HG02571 (cell line): ENCODE data around the gene MUSTN1.

Experiments used
- ATAC-seq: cut with Tn5 transposase; IDR thresholded peaks from one replicate; pipeline ENCODE4 v1.9.1; 2021; ENCODE audit warnings: mild to moderate bottlenecking, moderate library complexity; ENCODE audit not compliant: unreplicated experiment

MUSTN1 gene

DNA sequence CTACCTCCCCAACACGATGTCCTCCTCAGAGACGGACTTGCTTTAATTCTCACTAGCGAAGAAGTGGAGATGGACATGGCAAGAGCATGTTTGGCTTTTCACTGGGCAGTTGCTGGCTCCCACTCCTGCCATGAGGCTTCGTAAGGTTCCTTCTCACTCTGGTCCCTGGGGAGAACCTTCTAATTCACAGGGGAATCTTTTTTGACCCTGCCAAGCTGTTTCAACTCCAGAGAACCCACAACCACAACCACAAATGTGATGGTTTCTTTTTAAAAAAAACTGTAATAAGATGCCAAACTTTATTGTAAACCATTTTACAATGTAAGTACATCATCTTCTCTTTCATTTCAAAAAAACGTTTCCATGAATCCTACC lies 1.6 kb upstream of the MUSTN1 start:
- ATAC-seq = no peak

DNA sequence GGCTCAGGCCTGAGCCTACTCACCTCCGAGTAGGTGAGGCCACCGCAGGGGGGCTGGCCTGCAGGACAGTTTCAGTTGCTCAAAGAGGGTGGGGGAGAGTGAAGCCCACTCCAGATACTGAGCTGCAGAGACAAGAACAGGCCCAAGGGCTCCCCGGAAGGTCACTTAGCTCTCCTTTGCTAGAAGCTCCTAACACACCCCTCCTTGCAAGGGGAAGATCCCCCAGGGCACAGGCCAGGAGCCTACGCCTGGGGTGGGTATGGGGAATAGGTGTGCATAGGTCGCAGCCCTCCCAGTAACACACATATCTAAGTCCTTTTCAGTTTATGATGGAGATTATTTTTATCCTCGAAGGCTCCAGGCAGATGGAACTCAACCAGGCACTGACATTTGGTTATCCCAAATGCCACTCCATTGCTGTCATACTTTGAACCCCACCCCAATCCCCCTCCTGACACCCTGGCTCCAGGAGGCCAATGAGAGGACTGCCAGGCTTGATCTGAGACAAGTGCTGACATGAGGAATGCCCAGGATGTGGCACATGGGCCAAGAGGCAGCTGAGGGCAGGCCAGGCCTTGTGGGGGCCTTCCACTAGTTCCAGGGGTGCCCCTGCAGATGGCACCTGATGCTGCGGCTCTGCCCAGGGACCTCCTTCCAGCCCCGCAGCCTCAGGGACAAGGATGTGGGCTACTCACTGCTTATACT lies 1.1 kb upstream of the MUSTN1 start:
- no peak for ATAC-seq

DNA sequence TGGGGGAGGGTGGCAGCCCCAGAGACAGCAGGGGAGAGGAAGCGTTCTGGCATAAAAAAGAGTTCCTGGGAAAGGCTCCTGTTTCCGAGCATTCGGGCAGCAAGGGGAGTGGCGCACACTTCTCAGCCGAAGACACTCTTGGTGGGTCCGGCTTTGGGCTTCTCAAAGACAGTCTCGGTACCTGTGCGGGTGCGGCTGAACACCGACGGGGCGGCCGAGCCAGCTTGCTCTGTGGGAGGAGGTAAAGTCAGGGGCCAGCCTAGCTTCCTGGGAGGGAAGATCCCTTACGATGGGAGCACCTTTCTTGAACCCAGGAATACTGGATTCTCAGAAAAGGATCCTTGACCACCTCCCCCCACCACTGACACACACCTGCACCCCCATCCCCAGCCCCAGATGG lies 1.6 kb downstream of the MUSTN1 start:
- no peak for ATAC-seq

DNA sequence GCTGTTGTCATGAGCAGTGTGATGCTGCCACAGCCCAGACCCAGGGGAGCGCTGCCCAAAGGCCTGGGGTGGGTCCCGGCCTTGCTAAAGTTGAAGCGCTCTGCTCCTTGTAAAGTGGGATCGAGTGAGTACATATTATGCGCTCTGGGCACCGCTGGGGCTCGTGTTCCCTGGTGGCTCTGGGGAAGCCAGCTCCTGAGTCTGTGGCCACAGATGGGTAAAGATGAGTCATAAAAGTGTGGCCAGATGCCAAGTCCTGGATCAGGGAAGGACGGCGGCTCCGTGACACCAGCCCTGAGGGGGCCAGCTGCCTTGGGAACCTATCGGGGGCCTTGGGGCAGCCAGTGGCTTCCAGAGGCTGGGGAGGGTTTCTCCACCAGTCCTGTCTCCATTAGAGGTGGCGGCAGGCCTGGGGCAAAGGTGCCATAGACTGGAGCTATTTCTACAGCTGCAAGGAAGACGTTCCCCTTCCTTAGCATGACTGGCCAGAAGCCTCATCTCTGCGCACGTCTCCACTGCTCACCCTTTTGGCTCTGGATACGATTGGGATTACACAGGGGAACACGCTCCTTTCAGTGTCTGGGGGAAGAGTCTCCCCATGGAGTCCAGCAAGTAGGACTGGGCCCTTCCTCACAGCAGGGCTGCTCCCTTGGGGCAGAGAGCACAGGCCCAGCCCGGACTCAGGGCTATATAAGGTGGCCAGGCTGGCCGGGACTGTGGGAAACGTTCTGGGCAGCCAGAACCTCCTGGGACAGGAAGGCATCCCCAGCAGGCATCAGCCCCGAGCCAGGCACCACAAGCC lies 3.1 kb downstream of the MUSTN1 start:
- ATAC-seq = no peak

DNA sequence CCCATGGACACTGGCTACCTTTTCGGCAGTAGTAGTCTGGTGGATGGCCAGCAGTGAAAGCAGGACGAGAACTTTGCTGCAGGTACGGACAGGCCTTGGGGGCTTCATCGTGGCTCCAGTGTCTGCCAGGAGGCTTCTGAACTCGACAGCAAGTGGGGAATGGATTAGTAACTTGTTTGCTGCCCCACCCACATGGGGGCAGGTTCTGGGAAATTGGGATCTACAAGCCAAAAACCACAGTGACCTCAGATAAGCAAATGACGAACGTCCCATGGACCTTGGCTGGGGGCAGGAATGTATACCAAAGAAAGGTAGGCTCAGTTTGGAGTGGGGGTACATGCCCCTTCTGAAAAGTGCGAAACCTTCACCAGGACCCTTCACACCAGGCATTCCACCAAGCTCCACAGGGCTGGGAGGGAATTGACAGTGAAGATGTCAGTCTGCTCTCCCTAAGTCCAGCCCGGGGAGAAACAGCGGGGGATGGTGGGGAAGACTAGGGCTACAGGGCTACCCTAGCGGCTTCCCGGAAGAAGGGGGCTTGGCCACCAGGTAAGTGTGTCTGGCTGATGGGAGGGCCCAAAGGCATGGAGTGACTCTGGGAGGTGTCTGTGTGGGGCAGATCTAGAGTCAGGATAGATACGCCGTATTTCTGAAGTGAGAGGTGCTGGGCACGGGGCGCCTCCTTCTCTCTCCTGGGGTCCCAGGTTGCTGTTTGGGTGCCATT lies 4.1 kb downstream of the MUSTN1 start, which contains the start of gene ITIH4:
ITIH4 (minus strand) TSS at position 138 of the 724 bp plus-strand sequence; CDS start at position 108, 30 bp downstream.
- ATAC-seq = no peak

DNA sequence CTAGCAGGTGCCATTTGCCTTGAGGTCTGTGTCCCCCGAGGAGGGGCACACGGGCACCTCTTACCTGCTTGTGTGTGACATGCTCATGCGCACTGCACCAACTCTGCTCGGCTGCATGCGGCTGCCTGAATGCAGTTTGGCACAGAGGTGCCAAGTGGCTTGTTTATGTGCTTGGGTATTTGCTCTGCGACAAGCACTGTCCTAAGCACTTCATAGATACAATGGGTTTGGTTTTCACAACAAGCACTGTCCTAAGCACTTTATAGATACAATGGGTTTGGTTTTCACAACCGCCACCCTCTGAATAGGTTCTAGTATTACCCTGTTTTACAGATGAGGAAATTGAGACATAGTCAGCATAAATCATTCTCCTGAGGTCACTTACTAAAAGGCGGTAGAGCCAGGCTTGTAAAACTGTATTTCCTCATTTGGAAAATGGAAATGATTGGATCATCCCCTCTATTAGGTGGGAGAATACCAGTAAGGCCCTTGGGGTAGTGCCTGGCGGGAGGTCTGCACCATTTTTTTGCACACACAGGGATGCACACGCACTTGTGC lies 4.8 kb downstream of the MUSTN1 start:
- no peak for ATAC-seq

DNA sequence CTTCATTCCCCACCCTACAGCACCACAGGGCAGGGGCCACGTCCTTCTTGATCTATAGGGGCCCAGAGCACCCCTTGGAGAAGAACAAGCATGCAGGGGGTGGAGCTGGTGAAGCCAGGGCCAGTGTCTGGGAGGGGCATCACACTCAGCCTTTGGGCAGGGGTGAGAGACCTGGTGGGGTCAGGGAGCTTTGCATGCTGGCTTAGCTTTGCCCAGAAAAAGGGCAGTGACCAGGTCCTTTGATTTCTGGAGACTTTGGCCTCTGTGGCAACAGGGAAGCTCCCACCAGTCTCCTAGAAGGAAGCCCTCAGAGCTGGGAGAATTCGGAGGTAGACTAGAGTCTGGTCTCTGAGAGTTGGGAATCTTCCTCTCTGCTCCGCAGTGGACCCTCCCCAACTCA lies 5.3 kb downstream of the MUSTN1 start:
- ATAC-seq = no peak

DNA sequence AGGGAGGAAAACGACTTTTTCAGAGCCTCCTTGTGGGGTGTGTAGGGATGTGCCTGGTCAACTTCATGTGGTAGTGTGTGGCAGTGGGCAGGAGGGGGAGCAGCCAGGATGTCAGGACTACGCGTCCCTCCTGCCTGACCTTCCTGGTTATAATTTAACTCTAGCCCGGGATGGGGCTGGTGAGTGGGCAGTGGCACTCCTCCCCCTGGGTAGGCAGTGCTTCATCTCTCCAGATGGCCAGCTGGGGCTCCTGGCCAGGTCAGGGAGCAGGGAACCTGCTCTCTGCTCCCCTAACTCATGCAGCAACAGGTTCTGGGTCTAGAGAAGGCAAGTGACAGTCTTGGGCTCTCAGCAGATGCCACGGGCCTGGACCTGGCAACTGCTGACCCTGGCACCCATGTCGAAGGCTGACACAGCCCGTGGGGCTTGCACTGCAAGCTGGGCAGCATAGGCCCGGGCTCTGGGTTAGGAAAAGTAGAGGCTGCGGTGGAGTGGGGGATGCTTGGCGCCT lies 6.9 kb downstream of the MUSTN1 start:
- ATAC-seq = no peak

DNA sequence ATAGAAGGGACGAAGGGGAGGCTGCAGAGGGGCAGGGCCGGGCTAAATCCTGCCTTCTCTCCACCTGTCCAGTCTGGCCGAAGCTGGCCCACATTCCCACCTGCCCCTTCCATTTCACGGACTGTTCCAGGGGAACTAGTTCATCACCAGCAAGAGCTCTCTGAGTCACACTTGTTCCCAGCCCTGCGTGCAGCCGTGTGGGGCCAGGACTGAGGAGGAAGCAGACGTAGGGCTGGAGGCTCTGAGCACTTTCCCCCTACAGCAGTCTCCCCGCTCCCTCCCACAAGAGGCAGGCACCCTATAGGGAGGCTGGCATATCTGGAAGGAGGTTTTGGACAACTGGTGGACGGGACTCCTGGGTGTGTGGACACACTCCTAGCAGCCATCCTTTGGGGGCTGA lies 7.4 kb downstream of the MUSTN1 start:
- no peak for ATAC-seq

DNA sequence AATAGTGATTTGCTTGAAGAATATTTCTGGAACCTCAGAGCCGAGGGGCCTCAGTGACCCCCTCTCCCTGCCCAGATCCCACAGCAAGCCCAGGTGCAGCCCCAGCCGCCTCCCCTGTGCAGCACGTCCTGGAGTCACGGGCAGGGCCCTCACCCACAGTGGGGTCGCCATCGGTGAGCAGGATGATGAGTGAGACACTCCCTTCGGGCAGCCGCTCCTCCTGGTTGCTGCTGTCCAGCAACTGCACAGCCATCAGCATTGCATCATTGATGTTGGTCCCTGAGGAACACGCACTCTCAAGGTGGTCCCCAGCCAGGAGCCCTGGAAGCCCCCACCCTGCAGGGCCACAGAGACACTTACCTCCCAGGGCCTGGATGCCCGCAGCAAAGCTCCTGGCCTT lies 10.8 kb downstream of the MUSTN1 start:
- no peak for ATAC-seq

DNA sequence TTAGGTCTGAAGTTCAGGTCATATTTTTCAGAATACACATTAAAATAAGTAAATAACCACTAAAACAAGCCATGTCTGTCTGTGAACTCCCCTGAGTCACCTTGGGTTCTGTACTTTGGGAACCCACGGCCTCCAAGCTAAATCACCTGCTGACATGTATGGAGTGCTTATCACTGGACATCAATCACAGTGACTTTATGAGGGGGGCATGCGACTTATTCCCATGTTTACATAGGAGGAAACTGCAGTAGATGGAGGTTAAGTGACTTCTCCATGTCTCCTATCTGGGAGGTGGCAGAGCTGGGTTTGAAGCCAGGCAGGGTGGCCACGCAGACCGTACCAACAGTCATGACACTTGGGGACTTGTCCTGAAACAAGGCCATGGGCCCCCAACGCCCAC lies 12.5 kb downstream of the MUSTN1 start:
- no peak for ATAC-seq

DNA sequence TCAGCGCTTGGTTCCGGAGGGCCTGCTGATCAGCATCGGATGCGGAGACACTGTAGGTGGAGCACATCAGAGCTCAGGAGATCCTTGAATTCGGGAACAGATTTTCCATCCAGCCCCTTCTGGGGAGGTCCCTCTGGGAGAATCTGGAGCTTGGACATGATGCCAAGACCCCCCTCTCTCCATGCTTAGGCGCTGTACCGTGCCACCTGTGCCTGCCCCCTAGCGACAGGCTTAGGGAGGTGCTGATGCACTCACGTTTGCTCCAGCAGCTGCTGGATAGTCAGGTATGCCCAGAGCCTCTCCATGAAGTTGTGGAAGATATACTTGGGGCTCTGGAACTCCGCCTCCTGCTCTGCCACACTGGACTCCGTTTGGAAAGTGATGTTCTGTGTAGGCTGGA lies 14.1 kb downstream of the MUSTN1 start:
- no peak for ATAC-seq

DNA sequence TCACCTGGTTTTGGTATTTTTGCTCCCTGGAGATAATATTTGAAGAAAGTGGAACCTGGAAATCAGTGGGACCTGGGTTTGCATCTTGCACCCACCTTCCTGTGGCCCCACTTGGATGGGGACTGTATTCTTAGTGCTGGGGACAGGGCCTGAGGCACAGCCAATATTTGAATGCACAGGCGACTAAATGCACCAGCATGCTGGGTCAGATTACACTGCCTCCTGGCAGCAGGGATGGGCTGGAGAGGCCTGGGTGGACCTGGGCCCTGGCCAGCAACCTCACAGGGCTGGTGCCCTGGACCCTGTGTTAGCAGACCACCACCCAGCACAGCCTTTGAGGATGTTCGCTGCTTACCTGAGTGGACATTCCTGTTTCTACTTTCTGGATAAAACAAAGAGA lies 14.9 kb downstream of the MUSTN1 start:
- ATAC-seq = no peak

DNA sequence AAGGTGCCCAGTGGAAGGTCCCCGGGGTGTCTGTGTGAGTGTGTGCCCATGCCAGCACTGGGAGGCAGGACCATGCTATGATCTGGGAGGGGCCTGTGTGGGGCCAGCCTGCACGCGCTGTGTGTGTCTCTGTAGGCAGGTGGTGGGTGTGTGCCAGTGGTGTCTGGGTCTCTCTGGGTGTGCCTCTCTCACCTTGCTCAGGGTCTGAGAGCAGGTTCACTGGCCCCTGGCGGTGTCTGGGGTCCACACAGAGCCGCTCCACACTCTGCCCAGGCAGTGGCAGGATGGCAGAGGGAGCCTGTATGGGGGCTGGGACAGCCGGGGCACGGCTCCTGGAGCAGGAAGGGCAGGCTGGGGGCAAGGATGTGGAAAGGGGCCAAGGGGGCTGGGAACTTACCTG lies 17.0 kb downstream of the MUSTN1 start:
- no peak for ATAC-seq

DNA sequence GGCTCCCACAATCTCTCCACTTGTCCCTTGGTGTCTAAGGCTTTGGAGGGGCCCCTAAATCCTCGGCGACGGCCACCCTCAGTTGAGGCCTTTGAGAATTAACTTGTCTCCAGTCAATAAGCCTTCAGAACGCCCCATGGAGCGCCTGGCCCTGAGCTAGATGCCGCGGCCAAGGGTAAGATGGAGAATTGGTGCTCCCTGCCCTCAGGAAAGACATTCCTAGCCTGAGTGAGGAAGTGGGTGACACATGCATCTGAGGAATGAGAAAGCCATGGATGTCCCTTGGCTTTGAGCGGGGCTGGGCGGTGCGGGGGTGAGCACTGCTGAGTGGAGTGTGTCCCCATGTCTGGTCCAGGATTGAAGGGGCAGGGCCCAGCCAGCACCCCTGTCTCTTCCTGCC lies 17.6 kb downstream of the MUSTN1 start:
- ATAC-seq = no peak

DNA sequence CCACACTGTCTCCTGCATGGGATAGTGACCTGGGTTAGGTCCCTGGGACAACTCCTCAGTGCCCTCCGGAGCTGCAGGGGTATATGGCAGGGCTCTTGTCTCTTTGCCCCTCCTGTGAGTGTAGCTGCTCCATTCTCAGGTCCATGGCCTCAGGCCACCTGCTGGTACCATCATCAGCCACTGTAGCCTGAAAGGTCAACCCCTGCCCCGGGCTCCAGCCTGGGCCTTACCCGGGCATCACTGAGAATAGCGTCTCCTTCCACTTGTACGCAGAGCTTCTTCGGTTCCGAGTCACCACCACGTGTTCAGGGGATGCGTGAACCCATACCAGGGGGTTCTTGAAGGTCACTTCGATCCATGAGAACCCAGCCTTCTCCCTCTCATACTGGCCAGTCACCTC lies 18.2 kb downstream of the MUSTN1 start:
- no peak for ATAC-seq

DNA sequence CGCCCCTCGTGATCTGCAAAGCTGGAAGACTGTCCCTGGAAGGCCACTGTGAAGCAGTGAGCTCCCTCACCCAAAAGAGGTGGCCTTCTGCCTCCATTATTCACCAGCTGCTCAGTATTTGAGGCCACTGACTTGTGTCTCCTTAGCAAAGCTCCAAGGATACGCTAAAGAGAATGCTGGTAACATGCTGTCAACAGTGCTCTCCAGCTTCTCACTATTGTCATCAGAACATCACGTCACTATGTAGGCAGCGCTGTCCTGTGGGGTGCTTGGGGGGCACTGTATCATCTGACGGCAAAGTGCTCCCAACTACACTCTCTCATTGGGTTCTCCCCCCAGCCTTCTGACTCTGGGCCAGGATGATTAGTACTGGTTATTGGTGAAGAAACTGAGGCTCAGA lies 18.6 kb downstream of the MUSTN1 start:
- ATAC-seq = no peak

DNA sequence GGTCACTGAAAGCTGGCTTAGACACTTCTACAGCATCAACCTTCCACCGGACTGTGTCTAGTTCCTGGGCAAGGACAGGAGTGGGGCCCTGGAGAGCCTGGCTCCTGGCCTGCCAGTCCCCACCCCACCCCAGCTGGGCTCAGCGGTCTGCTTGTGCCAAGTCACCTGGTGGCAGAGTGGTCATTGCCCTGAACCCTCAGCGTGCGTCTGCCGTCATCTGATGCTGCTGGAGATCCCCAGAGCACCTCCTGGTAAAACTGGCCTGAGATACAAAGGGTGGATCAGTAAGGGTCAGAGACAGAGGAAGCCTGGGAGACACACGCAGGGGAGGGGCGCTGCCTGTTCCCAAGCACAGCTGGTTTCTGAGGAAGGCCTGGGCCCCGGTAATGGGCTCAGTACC lies 21.0 kb downstream of the MUSTN1 start:
- no peak for ATAC-seq

DNA sequence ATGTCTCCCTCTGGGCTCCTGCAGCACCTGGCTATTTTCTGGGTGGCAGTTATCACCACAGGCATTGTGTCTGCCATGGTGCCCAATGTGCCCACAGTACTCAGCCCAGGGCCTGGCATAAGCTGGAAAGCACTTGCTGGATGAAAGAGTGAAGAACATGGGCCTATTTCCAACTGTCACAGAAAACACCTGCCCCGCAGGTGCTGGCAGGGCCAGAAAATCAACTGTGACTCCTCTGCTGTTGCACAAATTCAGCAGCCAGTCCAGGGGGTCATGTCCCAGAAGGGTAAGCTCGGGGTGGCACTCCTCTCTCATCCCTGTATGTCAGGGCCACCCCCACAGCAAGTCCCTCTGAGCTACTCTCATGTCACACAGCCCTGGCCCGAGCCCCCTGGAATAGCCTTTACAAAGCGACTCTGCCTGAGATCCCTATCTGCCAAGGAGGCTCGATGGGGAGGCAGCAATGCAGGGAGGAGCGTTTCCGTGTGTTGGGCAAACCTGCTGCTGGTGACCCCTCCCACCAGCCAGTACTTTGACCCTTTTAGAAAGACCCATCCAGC lies 23.3 kb downstream of the MUSTN1 start:
- ATAC-seq = no peak

DNA sequence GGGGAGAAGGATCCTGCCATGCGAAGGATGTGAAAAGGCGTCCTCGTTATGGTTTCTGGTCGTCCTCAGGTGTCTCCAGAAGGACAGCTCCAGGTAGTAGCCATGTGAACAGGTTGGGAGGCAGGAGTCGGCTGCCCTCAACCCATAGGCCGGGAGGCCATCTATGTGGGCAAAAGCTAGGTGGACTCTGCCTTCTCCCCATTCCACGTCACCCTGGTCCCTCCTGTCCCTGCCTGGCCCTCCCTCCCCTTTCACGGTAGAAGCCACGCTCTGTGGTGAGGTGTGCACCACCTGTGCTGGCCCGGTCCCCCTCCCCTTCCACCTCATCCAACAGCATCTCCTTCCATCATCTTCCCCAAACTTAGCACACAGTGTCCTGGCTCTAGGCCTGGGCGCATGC lies 23.9 kb downstream of the MUSTN1 start:
- ATAC-seq = no peak
